ENCODE results near the gene NUP210.

NUP210 gene

DNA sequence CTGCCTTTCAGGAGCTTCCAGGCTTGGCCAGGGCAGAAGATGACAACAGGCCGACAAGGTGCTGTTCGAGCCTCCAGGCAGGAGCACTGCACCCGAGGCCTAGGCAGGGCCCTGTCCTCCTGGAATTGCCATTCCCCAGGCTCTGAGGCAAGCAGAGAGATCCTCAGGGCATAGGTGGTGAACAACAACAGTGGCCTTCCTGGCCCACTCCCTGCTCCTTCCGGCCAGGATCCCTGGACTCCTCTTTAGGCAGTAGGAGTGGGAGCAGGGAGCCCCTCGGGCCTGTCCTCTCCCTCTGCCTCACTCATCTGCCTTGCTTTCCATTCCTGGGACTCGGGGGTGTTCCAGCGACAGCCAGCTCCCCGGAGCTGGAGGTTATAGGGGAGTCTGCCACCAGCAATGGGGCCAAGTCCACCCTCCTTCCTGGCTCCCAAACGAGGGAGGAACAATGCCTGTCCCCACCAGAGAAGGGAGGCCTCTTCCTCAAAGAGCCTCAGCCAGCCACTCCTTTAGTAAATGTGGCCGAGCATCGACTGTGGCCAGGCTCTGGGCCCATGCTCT, 135.0 kb downstream of the NUP210 start:
- DNase-seq (ENCODE audit: low spot score), result no peak
- TF ChIP-seq, protein P1, sequence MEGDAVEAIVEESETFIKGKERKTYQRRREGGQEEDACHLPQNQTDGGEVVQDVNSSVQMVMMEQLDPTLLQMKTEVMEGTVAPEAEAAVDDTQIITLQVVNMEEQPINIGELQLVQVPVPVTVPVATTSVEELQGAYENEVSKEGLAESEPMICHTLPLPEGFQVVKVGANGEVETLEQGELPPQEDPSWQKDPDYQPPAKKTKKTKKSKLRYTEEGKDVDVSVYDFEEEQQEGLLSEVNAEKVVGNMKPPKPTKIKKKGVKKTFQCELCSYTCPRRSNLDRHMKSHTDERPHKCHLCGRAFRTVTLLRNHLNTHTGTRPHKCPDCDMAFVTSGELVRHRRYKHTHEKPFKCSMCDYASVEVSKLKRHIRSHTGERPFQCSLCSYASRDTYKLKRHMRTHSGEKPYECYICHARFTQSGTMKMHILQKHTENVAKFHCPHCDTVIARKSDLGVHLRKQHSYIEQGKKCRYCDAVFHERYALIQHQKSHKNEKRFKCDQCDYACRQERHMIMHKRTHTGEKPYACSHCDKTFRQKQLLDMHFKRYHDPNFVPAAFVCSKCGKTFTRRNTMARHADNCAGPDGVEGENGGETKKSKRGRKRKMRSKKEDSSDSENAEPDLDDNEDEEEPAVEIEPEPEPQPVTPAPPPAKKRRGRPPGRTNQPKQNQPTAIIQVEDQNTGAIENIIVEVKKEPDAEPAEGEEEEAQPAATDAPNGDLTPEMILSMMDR (IDR thresholded peaks at IDR 0.05; ENCODE audit: extremely low read depth, insufficient read depth, missing control alignments), result no peak
- in situ Hi-C loops (cut with MboI; ENCODE audit: low pct_unique_long_range_greater_than_20kb, low sequenced_read_pairs, unreplicated experiment), result no loop called here

DNA sequence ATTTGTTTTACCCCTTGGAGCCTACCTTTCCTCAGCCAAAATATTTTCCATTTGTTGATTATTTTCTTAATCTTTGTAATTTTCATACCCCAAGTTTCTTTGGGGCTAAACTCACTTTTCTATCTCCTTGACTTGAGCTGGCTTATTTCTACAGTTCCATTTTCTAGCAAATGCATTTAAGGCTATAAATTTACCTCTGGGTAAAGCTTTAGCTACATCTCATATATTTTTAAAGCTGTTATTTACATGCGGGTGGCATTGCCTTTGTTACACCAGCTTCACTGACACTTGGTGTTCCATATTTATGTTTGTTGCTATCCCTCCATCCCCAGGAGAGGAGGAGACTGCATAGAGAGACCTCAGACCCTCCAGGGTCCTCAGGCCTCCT, 136.3 kb downstream of the NUP210 start:
- in situ Hi-C loops (cut with MboI; ENCODE audit: low pct_unique_long_range_greater_than_20kb, low sequenced_read_pairs, unreplicated experiment), result no loop called here
- DNase-seq (ENCODE audit: low spot score), result no peak
- TF ChIP-seq, protein P1 (IDR thresholded peaks at IDR 0.05; ENCODE audit: extremely low read depth, insufficient read depth, missing control alignments), result no peak

DNA sequence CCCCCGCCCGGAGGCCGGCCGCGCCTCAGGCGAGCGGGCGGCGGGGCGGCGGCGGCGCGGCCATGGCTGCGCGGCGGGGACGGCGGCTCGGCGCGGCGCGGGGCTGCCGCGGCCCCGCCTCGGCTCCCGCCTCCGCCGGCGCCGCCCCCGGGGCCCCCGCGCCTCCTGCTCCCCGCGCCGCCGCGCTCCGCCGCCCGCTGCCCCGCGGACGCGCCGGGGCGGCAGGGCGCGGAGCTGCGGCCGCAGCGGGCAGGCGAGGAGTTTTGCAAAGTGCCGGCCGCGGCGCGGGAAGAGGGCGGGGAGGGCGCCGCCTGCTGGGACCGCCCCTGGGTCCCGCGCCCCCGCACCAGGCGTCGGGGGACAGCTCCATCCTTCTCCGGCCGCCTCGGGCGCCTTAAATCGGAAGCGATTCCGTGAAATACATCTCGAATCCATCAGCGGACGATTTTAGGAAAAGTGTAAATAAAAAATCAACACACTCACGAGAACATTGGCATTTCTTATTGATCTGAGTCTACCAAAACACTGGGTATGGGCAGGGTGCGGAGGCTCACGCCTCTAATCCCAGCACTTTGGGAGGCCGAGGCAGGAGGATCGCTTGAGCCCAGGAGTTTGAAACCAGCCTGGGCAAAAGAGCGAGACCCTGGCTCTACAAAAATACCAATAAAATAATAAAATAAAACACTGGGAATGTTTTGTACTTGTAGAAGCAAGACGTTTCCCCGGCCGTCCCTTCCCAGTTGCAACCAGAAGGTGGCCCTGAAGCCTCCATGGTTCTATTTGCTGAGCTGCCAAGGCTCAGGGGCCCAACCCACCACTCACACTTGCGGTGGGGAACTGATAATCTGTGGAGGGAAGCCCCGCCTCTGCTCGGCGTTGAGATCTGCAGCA, 136.9 kb downstream of the NUP210 start:
- peak; percentile 69 for DNase-seq (ENCODE audit: low spot score)
- in situ Hi-C loops (cut with MboI; ENCODE audit: low pct_unique_long_range_greater_than_20kb, low sequenced_read_pairs, unreplicated experiment), result no loop called here
- TF ChIP-seq, protein P1 (IDR thresholded peaks at IDR 0.05; ENCODE audit: extremely low read depth, insufficient read depth, missing control alignments), result peak; percentile 34

DNA sequence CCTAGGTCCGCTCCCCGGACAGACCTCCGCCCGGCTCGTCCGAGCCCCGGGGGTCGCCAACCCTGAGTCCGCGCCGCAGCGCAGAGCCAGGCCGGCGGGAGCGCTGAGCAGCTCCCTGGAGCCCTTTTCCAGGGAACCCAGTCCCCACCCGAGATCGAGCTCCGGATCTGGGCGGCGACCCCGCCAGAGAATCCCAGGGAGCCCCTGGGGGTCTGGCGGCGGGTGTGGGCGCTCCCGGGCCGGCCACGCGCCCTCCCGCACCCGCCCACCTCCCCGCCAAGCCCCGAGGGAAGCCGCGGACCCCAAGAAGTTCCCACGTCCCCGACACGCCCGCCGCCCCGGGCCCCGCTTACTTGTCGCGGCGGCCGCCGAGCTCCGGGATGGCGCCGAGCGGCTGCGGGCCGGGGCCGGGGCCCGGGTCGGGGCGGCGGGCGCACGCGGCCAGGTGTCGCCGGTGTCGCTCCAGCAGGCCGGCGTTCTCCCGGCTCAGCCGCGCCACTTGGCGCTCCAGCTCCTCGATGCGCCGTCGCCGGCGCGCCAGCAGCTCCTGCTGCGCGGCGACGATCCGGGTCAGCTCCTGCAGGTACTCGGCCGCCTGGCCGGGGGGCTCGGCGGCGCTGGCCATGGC, 137.7 kb downstream of the NUP210 start:
- in situ Hi-C loops (cut with MboI; ENCODE audit: low pct_unique_long_range_greater_than_20kb, low sequenced_read_pairs, unreplicated experiment), result no loop called here
- TF ChIP-seq, protein P1 (IDR thresholded peaks at IDR 0.05; ENCODE audit: extremely low read depth, insufficient read depth, missing control alignments), result no peak
- peak; percentile 62 for DNase-seq (ENCODE audit: low spot score)

DNA sequence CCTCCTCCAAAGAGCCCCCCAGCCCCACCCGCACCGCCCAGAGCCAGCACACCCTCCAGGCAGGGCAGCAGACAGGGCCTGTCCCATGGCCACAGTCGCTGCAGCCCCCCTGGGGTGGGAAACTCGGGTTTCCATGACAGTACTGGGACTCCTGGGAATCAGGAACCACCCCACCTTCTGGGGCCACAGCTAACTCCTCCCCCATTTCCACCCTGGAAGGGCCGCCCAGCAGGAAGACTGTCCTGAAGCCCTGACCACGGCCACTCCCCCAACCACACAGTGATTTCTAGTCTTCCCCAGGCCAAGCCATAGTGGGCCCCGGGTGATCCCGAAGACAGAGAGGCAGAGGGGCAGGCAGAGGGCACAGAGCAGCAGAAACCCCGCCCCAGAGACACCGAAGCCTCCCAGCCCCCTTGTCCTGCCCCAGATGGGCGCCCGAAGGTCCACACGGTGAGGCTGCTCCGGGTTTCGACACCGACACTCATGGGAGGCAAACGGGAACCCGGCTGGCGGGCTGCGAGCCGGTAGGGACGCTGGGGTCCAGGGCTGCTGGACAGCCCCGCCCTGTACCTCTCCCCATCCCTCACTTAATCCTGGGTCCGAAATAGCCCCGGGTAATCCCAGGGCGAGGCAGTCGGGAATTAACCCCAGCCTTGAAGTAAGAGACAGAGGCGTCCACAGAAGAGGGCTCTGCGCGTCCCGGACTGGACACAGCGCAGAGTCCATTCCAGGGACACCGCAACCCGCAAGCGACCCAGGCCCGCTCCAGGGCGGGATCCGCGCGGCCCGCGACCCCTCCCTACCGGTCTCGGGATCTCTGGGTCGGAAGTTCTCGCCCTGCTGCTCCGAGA, 138.4 kb downstream of the NUP210 start:
- in situ Hi-C loops (cut with MboI; ENCODE audit: low pct_unique_long_range_greater_than_20kb, low sequenced_read_pairs, unreplicated experiment), result no loop called here
- no peak for DNase-seq (ENCODE audit: low spot score)
- TF ChIP-seq, protein P1 (IDR thresholded peaks at IDR 0.05; ENCODE audit: extremely low read depth, insufficient read depth, missing control alignments), result no peak
